Psoas muscle (tissue), 8 donors: Measurements from ENCODE around the gene POMT1. TPM values are rescaled to one million over a fixed set of nuclear protein-coding genes. Genes with fewer than 3 reads are reported as not detected.

ENCODE experiments used
- ATAC-seq, 4 donors: fragments of 200-7000 bp; cut with Tn5 transposase; one replicate each; pipeline ENCODE4 v1.9.1; 2020; ENCODE audit warnings: moderate library complexity in 3 of 4, mild to moderate bottlenecking in 2 of 4
- DNase-seq, 2 donors: peaks; one replicate each; pipeline ENCODE4 v3.0.0-alpha.2; 2020
- H3K27ac ChIP-seq: fragments of 200-600 bp; one replicate; pipeline ENCODE4 v1.8.0; 2022
- H3K27me3 ChIP-seq, 3 donors: fragments of 200-600 bp in 1 of 3; one replicate each; pipeline versions ENCODE4 v1.6.1 to v1.8.0; 2013 to 2022; ENCODE audit warnings: low read length in 2 of 3, mild to moderate bottlenecking in 2 of 3, moderate library complexity in 1 of 3; ENCODE audit not compliant: insufficient read depth in 3 of 3
- H3K36me3 ChIP-seq, 2 donors: fragments of 200-600 bp in 1 of 2; one replicate each; pipeline versions ENCODE4 v1.6.1 to v1.8.0; 2013 to 2022; ENCODE audit warnings: low read depth in 1 of 2, mild to moderate bottlenecking in 1 of 2, moderate library complexity in 1 of 2; ENCODE audit not compliant: insufficient read depth in 1 of 2
- H3K4me1 ChIP-seq: fragments of 200-600 bp; one replicate; pipeline ENCODE4 v1.8.0; 2022
- H3K4me3 ChIP-seq: fragments of 200-600 bp; one replicate; pipeline ENCODE4 v1.8.0; 2022; ENCODE audit warnings: mild to moderate bottlenecking
- H3K9me3 ChIP-seq: fragments of 200-600 bp; one replicate; pipeline ENCODE4 v1.8.0; 2022
- CTCF ChIP-seq: fragments of 200-600 bp; IDR thresholded peaks from one replicate; pipeline ENCODE4 v1.8.0; 2022; ENCODE audit warnings: antibody characterized with exemption
- WGBS, 3 donors: extraction: QIAGEN DNeasy Blood & Tissue Kit; methylation state at CpG; one replicate each; pipeline versions ENCODE4 v1.1.6 to v1.1.7; 2013; 5-methylcytosine and 5-hydroxymethylcytosine counted together
- intact Hi-C, 2 donors: fragments of 100-400 bp; cut with DNase I; formaldehyde crosslinking; loops; one replicate each; pipeline versions ENCODE4 v1.11.0 to v1.14.2; 2022
- polyA plus RNA-seq, 3 donors: library from polyadenylated mRNA; stranded (reverse); fragments of 200-250 nt; gene quantifications; one replicate each; pipeline ENCODE4 v1.2.3, GENCODE V29; 2013
- total RNA-seq, 4 donors: library from RNA; stranded (reverse); fragmentation: NEBNext Ultra II Directional in 2 of 4; extraction: Animal tissue kit (Norgen Biotek cat#: 25700) in 2 of 4; gene quantifications; one replicate each; pipeline versions ENCODE4 v1.2.1 to v1.2.4, GENCODE V29; 2021 to 2023
- donor health status: healthy with polysubstance abuse.
- donor health status: DM: no; HTN: no; CAD: no; lungs with moderate emphysema.
- donor health status: Bipolar disorder and iron deficiency.
- donor health status: healthy.
- donor health status: DM: yes; HTN: yes; CAD: no.
- donor health status: DM: no; HTN: no; CAD: no.
- donor health status: DM: no; HTN: no; CAD: no.
- donor health status: DM: yes; HTN: yes; CAD: no.

Gene POMT1
- total and polyA plus RNA-seq, 7 donors: 10.9 to 30.8 (median 15.6) TPM

- no peaks in the 10 kb centered on the region for H3K4me1 ChIP-seq
- H3K4me3 ChIP-seq: no peak overlapping the region
- no peaks in the 10 kb centered on the region for H3K27me3 ChIP-seq
- peak in 3 of 4 donors; percentile 34 to 38 (median 35) for ATAC-seq
- TF ChIP-seq CTCF: no peak
- no peak for DNase-seq
- H3K36me3 ChIP-seq: peaks cover 2 to 25% of the 10 kb centered on the region in 2 donors
- WGBS, 3 donors: 89 to 94% (median 91%) methylated on average over 8 of the region's 8 CpGs
- H3K27ac ChIP-seq: no peak overlapping the region
- intact Hi-C loops: no loop called here
- H3K9me3 ChIP-seq: peaks cover 1% of the 10 kb centered on the region
These were observed 65.2 kb downstream of the POMT1 start for GRCh38 chr9:131567910-131568309.

Other genes with a start within 250 kb of the POMT1 start
- gene FAM78A, start 226.4 kb upstream of the POMT1 start, total RNA-seq: 10 to 100 TPM in 3 of 4 donors, 1 to 10 TPM in 1; 6.1 to 17.6 (median 14.2) TPM
- 10 to 100 TPM in 1 of 3 donors, 1 to 10 TPM in 2; 4.3 to 11.5 (median 5.3) TPM for gene FAM78A, start 226.4 kb upstream of the POMT1 start, polyA plus RNA-seq
- 100 to 1,000 TPM in 2 of 4 donors, 10 to 100 TPM in 2; 31.0 to 131 (median 94.5) TPM for gene PLPP7, start 213.2 kb upstream of the POMT1 start, total RNA-seq
- 100 to 1,000 TPM in 1 of 3 donors, 10 to 100 TPM in 2; 19.4 to 156 (median 90.5) TPM for gene PLPP7, start 213.2 kb upstream of the POMT1 start, polyA plus RNA-seq
- gene PRRC2B, start 108.8 kb upstream of the POMT1 start, total RNA-seq: 100 to 1,000 TPM in 1 of 4 donors, 10 to 100 TPM in 3; 63.6 to 114 (median 78.7) TPM
- 10 to 100 TPM; 22.7 to 42.1 (median 27.5) TPM for gene PRRC2B, start 108.8 kb upstream of the POMT1 start, polyA plus RNA-seq
- 10 to 100 TPM; 16.8 to 40.0 (median 21.8) TPM for gene UCK1, start 28.3 kb downstream of the POMT1 start, total RNA-seq
- gene UCK1, start 28.3 kb downstream of the POMT1 start, polyA plus RNA-seq: 10 to 100 TPM; 37.8 to 75.6 (median 47.4) TPM
- gene PRRT1B, start 42.6 kb downstream of the POMT1 start, total RNA-seq: not detected
- gene PRRT1B, start 42.6 kb downstream of the POMT1 start, polyA plus RNA-seq: not detected
- gene RAPGEF1, start 237.2 kb downstream of the POMT1 start, total RNA-seq: 100 to 1,000 TPM; 234 to 319 (median 272) TPM
- 100 to 1,000 TPM in 1 of 3 donors, 10 to 100 TPM in 2; 72.3 to 268 (median 93.1) TPM for gene RAPGEF1, start 237.2 kb downstream of the POMT1 start, polyA plus RNA-seq